Measurements from ENCODE around the gene C19orf33.
"Not testable (repeated sequence)": the region's sequence is repeated elsewhere in the genome, so short reads cannot be mapped to it uniquely, and the experiment has no call there.

C19orf33 gene

GRCh38 chr19:38335949-38336637 is 32.0 kb downstream of the C19orf33 start:
- H3K27ac Mint-ChIP-seq, result peak overlapping the region; percentile 100
- peak overlapping the region; percentile 89 for H3K4me3 Mint-ChIP-seq
- DNase-seq, result peak; percentile 95
- peaks cover 11% of the 10 kb centered on the region for H3K4me1 Mint-ChIP-seq (ENCODE audit: low read depth)
- no peaks in the 10 kb centered on the region for H3K9me3 Mint-ChIP-seq
- H3K27me3 Mint-ChIP-seq, result no peaks in the 10 kb centered on the region
- H3K36me3 Mint-ChIP-seq (ENCODE audit: low read depth), result peaks cover 7% of the 10 kb centered on the region

GRCh38 chr19:38336638-38337359 is 32.7 kb downstream of the C19orf33 start:
- peak overlapping the region; percentile 89 for H3K4me3 Mint-ChIP-seq
- H3K9me3 Mint-ChIP-seq, result no peaks in the 10 kb centered on the region
- H3K27ac Mint-ChIP-seq, result peak overlapping the region; percentile 100
- H3K36me3 Mint-ChIP-seq (ENCODE audit: low read depth), result peaks cover 7% of the 10 kb centered on the region
- peaks cover 11% of the 10 kb centered on the region for H3K4me1 Mint-ChIP-seq (ENCODE audit: low read depth)
- no peaks in the 10 kb centered on the region for H3K27me3 Mint-ChIP-seq
- peak; percentile 96 for DNase-seq

GRCh38 chr19:38337360-38337653 is 33.3 kb downstream of the C19orf33 start:
- no peak for DNase-seq

GRCh38 chr19:38339011-38339410 is 35.0 kb downstream of the C19orf33 start:
- peaks cover 11% of the 10 kb centered on the region for H3K4me1 Mint-ChIP-seq (ENCODE audit: low read depth)
- H3K27ac Mint-ChIP-seq; H3K27me3 Mint-ChIP-seq; H3K4me3 Mint-ChIP-seq; H3K9me3 Mint-ChIP-seq; DNase-seq; H3K36me3 Mint-ChIP-seq (ENCODE audit: low read depth): not testable (repeated sequence)

More at GRCh38 chr19:38337360-38337653, 33.3 kb downstream of the C19orf33 start:
- H3K27ac Mint-ChIP-seq, result peak overlapping the region; percentile 100
- H3K4me1 Mint-ChIP-seq (ENCODE audit: low read depth), result peaks cover 11% of the 10 kb centered on the region
- no peaks in the 10 kb centered on the region for H3K9me3 Mint-ChIP-seq
- H3K4me3 Mint-ChIP-seq, result peak overlapping the region; percentile 89
- H3K27me3 Mint-ChIP-seq, result no peaks in the 10 kb centered on the region
- peaks cover 7% of the 10 kb centered on the region for H3K36me3 Mint-ChIP-seq (ENCODE audit: low read depth)

GRCh38 chr19:38340927-38341326 is 36.9 kb downstream of the C19orf33 start:
- Mint-ChIP-seq H3K9me3 (no peaks in the 10 kb centered on the region), H3K36me3 (ENCODE audit: low read depth) (peaks cover 7% of the 10 kb centered on the region), H3K27ac (peak overlapping the region; percentile 14), H3K4me3 (no peak overlapping the region), H3K27me3 (no peaks in the 10 kb centered on the region), H3K4me1 (ENCODE audit: low read depth) (peaks cover 11% of the 10 kb centered on the region)
- DNase-seq, result no peak

GRCh38 chr19:38346837-38347236 is 42.8 kb downstream of the C19orf33 start:
- H3K4me3 Mint-ChIP-seq, result no peak overlapping the region
- no peak overlapping the region for H3K27ac Mint-ChIP-seq
- H3K9me3 Mint-ChIP-seq, result no peaks in the 10 kb centered on the region
- no peaks in the 10 kb centered on the region for H3K27me3 Mint-ChIP-seq
- no peaks in the 10 kb centered on the region for H3K36me3 Mint-ChIP-seq (ENCODE audit: low read depth)
- no peaks in the 10 kb centered on the region for H3K4me1 Mint-ChIP-seq (ENCODE audit: low read depth)
- no peak for DNase-seq

GRCh38 chr19:38350883-38351282 is 46.8 kb downstream of the C19orf33 start:
- Mint-ChIP-seq H3K4me1 (ENCODE audit: low read depth) (no peaks in the 10 kb centered on the region), H3K27ac (no peak overlapping the region), H3K27me3 (no peaks in the 10 kb centered on the region), H3K36me3 (ENCODE audit: low read depth) (no peaks in the 10 kb centered on the region), H3K4me3 (no peak overlapping the region), H3K9me3 (no peaks in the 10 kb centered on the region)
- DNase-seq, result no peak

GRCh38 chr19:38351865-38352395 is 47.9 kb downstream of the C19orf33 start:
- H3K4me3 Mint-ChIP-seq, result no peak overlapping the region
- H3K36me3 Mint-ChIP-seq (ENCODE audit: low read depth), result no peaks in the 10 kb centered on the region
- no peak for DNase-seq
- no peaks in the 10 kb centered on the region for H3K27me3 Mint-ChIP-seq
- no peaks in the 10 kb centered on the region for H3K9me3 Mint-ChIP-seq
- H3K27ac Mint-ChIP-seq, result no peak overlapping the region
- H3K4me1 Mint-ChIP-seq (ENCODE audit: low read depth), result no peaks in the 10 kb centered on the region

- Mint-ChIP-seq H3K4me1 (ENCODE audit: low read depth) (no peaks in the 10 kb centered on the region), H3K4me3 (no peak overlapping the region), H3K36me3 (ENCODE audit: low read depth) (no peaks in the 10 kb centered on the region), H3K27ac (no peak overlapping the region), H3K9me3 (no peaks in the 10 kb centered on the region), H3K27me3 (no peaks in the 10 kb centered on the region)
- no peak for DNase-seq
Measured at GRCh38 chr19:38352611-38353010, 48.6 kb downstream of the C19orf33 start.
